ENCODE data around the gene HOXA5. TPM values are rescaled to one million over a fixed set of nuclear protein-coding genes. Genes with fewer than 3 reads are reported as not detected.

The HOXA5 gene
- total and polyA plus RNA-seq, 10 of the 15 experiments (the other 5 are each of a cell fraction or from before 2014, with no cell fraction given) = 0.05 to 0.13 TPM; not detected in 8

GRCh38 chr7:27102581-27103442 lies 40.7 kb downstream of the HOXA5 start, which contains the start of gene HOXA2:
HOXA2 (minus strand) TSS chr7:27102683; CDS start chr7:27102500, 183 bp downstream.
- H3K4me3 ChIP-seq = no peak within 1 kb of the TSS
- no peak for TF ChIP-seq FOS (IDR thresholded peaks at IDR 0.05; ENCODE audit: borderline replicate concordance, extremely low read depth, insufficient read length)
- no peak for TF ChIP-seq PML (IDR thresholded peaks at IDR 0.05; ENCODE audit: low read length)
- TF ChIP-seq E2F4 (IDR thresholded peaks at IDR 0.05; ENCODE audit: low read depth, low read length) = no peak
- no peak for TF ChIP-seq HDGF (IDR thresholded peaks at IDR 0.05)
- no peak for TF ChIP-seq ASH2L (IDR thresholded peaks at IDR 0.05; ENCODE audit: borderline replicate concordance, low read depth)
- no peak for TF ChIP-seq YBX1 (IDR thresholded peaks at IDR 0.05)
- no peak for TF ChIP-seq ZBTB40 (IDR thresholded peaks at IDR 0.05; ENCODE audit: borderline replicate concordance)
- no peak for TF ChIP-seq ZSCAN29 (IDR thresholded peaks at IDR 0.05)
- RAD21 ChIA-PET (ENCODE audit: unreplicated experiment) = no interaction called here
- POLR2A ChIA-PET = no interaction called here
- no peak within 1 kb of the TSS for H3K9ac ChIP-seq (ENCODE audit: control insufficient read depth, insufficient read depth, low read length)
- no peaks in the 10 kb centered on the region; the same call in 2 of the 3 replicates for H3K9me3 ChIP-seq (replicated peaks; ENCODE audit: control insufficient read depth, insufficient read depth, low read length)
- no peaks in the 10 kb centered on the region for H3K36me3 ChIP-seq (ENCODE audit: control insufficient read depth in 2 of 2, insufficient read depth in 2 of 2, low read length in 1 of 2)
- no peaks in the 10 kb centered on the region for H4K20me1 ChIP-seq (ENCODE audit: control insufficient read depth, insufficient read depth)
- no peaks in the 10 kb centered on the region for H3K79me2 ChIP-seq (ENCODE audit: control insufficient read depth, insufficient read depth, low read length)
- intact Hi-C loops (cut with micrococcal nuclease; ENCODE audit: unreplicated experiment) (no loop called here), in situ Hi-C loops (cut with MboI) (no loop called here)
- no peaks in the 10 kb centered on the region for H3K4me1 ChIP-seq (ENCODE audit: control insufficient read depth, insufficient read depth, low read length)
- H3K4me2 ChIP-seq (ENCODE audit: control insufficient read depth, insufficient read depth) = no peak within 1 kb of the TSS
- peak; percentile 24; the same call in 2 of the 3 replicates for ATAC-seq
- H3K27ac ChIP-seq (ENCODE audit: control insufficient read depth, insufficient read depth) = no peak within 1 kb of the TSS
- no peak for DNase-seq (ENCODE audit: low read depth, low spot score)
- CTCF ChIA-PET = no interaction called here
- H3K27me3 ChIP-seq (replicated peaks in 1 of 2; ENCODE audit: control insufficient read depth in 2 of 2, insufficient read depth in 2 of 2, low read length in 1 of 2) = peaks cover 4% of the 10 kb centered on the region in 2 experiments
- SMC1A ChIA-PET (ENCODE audit: uncharacterized antibody, unreplicated experiment) = no interaction called here
- WGBS (ENCODE audit: insufficient coverage, insufficient replicate concordance, low lambda C conversion rate, missing lambda C conversion rate) = 53% methylated on average over 28 of the region's 29 CpGs
- no peak for FAIRE-seq
- BruUV-seq (replicated peaks) = no TSS peak
- H2AFZ ChIP-seq (ENCODE audit: control insufficient read depth, low read depth, low read length) = no peak within 1 kb of the TSS
